HL-60/S4 (cell line): ENCODE results near the gene DST.

Experiments
- in situ Hi-C: fragments of 300-500 bp; cut with MboI; formaldehyde crosslinking; loops from 2 replicates; pipeline ENCODE4 v1.14.3; 2022; ENCODE audit warnings: low sequenced_read_pairs

The DST gene

GRCh38 chr6:56624728-56625069 is 18.0 kb downstream of the DST start:
- in situ Hi-C loops, result no loop called here

DNA sequence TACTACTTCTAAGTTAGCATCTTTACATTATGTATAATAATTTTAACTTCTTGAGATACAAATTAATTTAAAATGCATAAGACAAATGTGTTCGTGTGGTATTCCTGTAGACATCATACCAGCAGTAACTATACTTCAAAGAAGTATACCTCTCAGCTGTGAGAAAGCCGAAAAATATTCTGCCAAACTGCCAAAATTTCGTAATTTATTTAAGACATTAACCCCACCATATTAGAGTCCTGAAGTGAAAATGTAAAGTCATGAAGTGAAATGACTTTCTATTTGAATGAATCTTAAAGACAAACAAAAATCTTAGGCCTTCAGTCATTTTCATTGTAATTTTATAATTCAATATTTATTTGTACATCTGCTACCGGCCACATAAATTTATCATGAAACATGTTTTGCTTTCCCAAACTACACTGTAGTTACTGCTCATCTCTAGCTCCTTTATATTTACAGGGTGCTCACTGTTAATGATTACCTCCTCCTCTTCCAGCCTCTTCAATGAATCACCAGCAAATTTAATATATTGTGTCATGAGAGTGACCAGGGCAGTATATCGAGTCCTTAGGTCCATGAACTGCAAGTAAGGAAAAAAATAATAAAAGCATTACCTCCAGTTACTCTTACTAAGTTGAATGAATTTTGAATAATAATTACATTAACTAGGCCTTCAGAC is 18.5 kb downstream of the DST start:
- in situ Hi-C loops, result no loop called here

- in situ Hi-C loops, result no loop called here
Observed at GRCh38 chr6:56620229-56620868, 22.3 kb downstream of the DST start.

DNA sequence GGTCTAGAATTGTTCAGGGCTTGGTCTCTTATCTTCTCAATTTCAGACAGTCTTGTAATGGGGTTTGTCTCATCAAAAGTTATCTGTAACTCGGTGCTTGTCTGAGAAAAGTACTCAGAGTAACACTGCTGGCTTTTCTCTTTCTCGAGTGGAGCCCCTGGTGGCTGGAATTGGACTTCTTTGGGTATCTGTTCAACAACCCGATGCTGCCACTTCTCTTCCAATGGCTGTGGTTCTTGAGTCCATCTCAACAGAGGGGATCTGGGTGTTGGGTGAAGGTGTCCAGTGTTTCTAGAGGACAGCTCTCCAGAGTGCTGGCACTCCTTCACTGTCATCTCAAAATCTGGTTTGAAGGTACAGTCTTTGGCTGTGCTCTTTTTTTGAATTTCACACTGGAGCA is 24.6 kb downstream of the DST start:
- in situ Hi-C loops, result no loop called here

DNA sequence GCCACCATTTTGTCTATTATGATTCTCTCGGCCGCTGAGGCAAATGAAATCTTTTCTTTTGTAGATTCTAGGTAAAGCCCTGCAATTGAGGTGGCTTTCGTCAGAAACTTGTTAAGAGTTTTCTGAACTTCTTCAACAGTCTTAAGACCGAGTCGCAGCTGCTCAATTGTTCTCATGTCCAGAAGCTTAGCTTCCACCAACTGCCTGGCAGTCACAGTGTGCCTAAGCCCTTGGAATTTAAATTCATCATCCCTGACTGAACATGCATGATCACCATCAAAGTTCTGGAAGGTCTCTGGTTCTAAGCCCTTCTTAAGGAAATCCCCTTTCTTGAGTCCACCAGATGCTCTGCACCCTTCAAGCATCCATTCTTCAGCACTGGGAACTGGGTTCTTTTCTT is 25.7 kb downstream of the DST start:
- in situ Hi-C loops, result no loop called here

- in situ Hi-C loops, result no loop called here
Observed at GRCh38 chr6:56613247-56613851, 29.3 kb downstream of the DST start.

DNA sequence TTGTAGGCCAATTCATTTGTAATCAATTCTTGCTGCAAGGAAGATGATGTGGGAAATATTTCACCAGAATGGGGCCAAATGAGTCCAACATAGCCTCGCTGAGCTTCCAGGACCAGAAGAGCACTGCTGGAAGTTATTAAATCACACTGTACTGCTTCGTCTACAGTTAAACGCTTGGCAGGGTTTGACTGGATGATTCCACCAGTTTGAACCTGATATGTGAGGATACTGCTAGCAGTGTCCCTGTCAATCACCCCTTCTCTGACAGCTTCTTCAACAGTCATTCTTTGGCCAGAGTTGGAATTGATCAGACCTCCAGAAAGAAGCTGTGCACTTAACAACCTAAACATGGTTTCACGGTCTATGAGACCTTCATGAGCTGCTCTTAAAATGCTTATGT is 34.4 kb downstream of the DST start:
- in situ Hi-C loops, result no loop called here

DNA sequence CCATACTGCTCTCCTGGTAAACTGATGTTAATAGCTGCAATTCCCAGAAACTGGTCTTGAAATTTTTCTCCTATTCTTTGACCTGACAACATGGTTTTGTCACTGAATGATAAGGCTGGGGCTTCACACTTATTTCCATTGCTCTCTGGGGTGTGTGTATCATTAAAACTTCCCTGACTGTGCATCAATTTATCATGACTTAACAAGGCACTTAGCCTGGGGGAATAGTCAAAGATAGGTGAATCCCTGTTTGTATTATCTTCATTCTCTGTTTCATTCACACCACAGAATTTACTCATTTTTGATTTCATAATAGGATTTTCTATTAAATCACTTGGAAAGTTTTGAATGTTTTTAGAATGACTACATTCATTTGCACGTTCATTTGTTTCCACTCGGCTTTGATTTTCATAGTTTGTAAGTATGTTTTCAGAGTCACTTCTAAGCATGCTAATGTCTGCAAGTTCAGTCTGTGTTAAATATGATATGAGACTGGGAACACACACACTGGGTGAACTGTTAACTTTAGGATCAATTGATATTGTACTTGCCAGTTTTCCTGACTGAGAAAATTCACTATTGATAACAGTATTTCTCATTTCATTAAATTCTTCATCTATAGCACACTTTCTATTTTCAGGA is 35.5 kb downstream of the DST start:
- in situ Hi-C loops, result no loop called here

- in situ Hi-C loops, result no loop called here
Observed at GRCh38 chr6:56605435-56605834, 37.3 kb downstream of the DST start.

- in situ Hi-C loops, result no loop called here
Observed at GRCh38 chr6:56604186-56604585, 38.5 kb downstream of the DST start.

GRCh38 chr6:56601390-56601789 is 41.3 kb downstream of the DST start:
- in situ Hi-C loops, result no loop called here

GRCh38 chr6:56595490-56596122 is 47.1 kb downstream of the DST start:
- in situ Hi-C loops, result loop anchor here (10.0 kb wide), 1 partner anchor 231 kb away; no protein-coding TSS in a partner anchor

GRCh38 chr6:56594699-56595098 is 48.0 kb downstream of the DST start:
- in situ Hi-C loops, result loop anchor here (10.0 kb wide), 1 partner anchor 230 kb away; no protein-coding TSS in a partner anchor

GRCh38 chr6:56593801-56594318 is 48.8 kb downstream of the DST start:
- in situ Hi-C loops, result loop anchor here (10.0 kb wide), 1 partner anchor 229 kb away; no protein-coding TSS in a partner anchor

GRCh38 chr6:56582236-56582635 is 60.5 kb downstream of the DST start:
- in situ Hi-C loops, result no loop called here

DNA sequence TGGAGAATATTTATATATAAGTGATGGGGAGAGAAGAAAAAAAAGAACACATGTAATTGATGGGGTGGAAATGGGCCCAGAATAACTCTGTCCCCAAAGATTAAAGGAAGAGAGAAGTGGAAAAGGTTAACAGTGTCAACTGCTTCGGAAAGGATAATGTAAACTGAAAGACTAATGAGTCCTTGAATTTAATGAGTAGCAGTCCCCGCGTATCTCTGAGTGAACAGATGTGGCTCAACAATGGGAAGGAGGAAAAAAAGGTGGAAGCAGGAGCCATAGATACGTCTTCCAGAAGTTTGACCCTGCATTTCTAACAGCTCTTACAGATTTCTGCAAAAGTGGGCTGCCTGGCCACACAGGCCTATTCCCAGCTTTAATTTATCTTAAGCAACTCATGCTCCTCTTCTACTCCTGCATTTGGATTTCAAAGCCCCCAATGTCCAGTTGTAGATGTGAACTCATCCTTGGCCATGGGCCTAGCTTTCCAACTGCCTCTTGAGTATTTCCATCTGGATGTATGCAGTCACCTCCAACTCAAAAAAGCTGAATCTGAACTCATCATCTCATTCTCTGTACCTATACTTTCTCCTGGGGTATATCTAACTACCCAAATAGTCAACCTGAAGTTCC is 61.3 kb downstream of the DST start:
- in situ Hi-C loops, result no loop called here

GRCh38 chr6:56580271-56580670 is 62.4 kb downstream of the DST start:
- in situ Hi-C loops, result no loop called here

DNA sequence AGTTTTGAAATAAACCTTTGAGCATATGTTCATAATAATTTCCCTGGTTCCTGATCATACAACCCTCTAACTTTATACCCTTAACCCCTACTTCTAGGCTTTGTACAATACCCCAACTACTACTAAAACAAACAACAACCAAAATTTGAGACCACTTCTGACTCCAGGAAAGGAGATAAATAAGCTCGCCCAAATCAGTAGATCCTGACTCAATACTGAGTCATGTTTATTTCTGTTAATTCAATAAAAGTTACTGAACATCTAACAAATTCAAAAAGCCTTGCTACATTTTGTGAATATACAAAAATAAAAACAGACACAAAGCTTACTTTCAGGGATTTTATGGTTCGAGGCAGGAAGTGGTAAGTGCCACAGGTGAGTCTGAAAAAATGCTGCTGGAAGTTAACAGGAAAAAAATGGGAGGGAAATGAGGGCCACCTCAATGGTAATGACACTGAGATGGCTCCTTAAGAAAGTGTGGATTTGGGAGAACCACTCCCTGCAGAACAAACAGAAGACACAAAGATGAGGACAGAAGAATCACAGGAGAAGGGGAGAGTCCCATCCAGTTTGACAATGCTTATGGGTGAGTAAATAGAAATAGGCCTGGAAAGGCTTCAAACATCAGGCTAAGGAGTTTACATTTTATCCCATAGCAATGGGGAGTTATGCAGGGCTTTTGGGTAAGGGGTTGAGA is 63.4 kb downstream of the DST start:
- in situ Hi-C loops, result loop anchor here (10.0 kb wide), 1 partner anchor 225 kb away; no protein-coding TSS in a partner anchor

DNA sequence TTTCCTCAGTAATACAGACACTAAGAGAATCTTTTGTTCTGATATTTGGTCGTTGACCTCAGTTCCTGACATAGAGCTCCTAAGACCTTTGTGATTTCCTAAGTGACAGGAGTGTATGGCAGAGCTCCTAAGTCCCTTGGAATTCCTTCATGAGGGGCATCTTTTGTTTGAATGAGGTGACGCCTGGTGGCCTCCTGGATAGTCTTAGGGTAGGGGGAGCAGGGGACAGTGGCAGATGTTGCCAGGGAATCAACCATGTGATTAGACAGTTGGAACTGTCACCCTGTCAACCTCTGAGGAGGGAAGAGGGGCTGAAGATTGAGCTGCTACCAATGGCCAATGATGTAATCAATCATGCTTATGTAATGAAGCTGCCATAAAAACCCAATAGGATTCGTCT is 67.0 kb downstream of the DST start:
- in situ Hi-C loops, result loop anchor here (10.0 kb wide), 1 partner anchor 221 kb away; no protein-coding TSS in a partner anchor

DNA sequence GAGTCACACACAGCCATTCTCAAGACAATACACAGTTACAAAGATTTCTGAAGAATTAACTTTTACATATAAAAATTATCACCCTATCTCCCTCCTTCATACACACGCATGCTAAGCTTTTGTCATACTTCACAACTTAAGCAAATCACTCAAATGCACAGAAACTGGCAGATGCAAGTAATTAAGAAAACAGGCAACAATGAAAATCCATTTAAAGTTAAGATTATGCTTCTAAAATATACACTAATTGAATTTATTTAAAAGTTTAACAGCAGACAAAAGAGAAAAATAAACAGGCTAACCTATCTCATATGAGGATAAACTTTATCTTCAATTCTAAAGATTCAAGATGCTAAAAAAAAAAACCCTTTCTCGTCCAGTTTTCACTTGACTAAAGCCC is 68.4 kb downstream of the DST start:
- in situ Hi-C loops, result loop anchor here (10.0 kb wide), 1 partner anchor 219 kb away; no protein-coding TSS in a partner anchor
